Lower lobe of right lung (tissue), 2 donors: ENCODE results near the gene ITPKC. TPM values are rescaled to one million over a fixed set of nuclear protein-coding genes. Genes with fewer than 3 reads are reported as not detected.

Source experiments
- ATAC-seq, 2 donors: fragments of 200-7000 bp; cut with Tn5 transposase; one replicate each; pipeline ENCODE4 v1.9.1; 2020 to 2022; ENCODE audit warnings: mild to moderate bottlenecking in 2 of 2, moderate library complexity in 2 of 2
- DNase-seq: peaks from one replicate; pipeline ENCODE4 v3.0.0-alpha.2; 2020
- H3K27ac ChIP-seq: fragments of 200-600 bp; one replicate; pipeline ENCODE4 v1.8.0; 2022
- H3K27me3 ChIP-seq: fragments of 200-600 bp; one replicate; pipeline ENCODE4 v1.8.0; 2022; ENCODE audit warnings: low read depth
- H3K36me3 ChIP-seq: fragments of 200-600 bp; one replicate; pipeline ENCODE4 v1.8.0; 2022; ENCODE audit warnings: mild to moderate bottlenecking
- H3K4me1 ChIP-seq: fragments of 200-600 bp; one replicate; pipeline ENCODE4 v1.8.0; 2022
- H3K4me3 ChIP-seq: fragments of 200-600 bp; one replicate; pipeline ENCODE4 v1.8.0; 2022; ENCODE audit warnings: mild to moderate bottlenecking
- H3K9me3 ChIP-seq: fragments of 200-600 bp; one replicate; pipeline ENCODE4 v1.8.0; 2022
- CTCF ChIP-seq: fragments of 200-600 bp; IDR thresholded peaks from one replicate; pipeline ENCODE4 v1.8.0; 2022; ENCODE audit warnings: antibody characterized with exemption, mild to moderate bottlenecking
- intact Hi-C: fragments of 100-400 bp; cut with DNase I; formaldehyde crosslinking; loops from one replicate; pipeline ENCODE4 v1.11.0; 2022
- total RNA-seq: library from RNA; stranded (reverse); fragmentation: NEBNext Ultra II Directional; extraction: Animal tissue kit (Norgen Biotek cat#: 25700); gene quantifications from one replicate; pipeline ENCODE4 v1.2.1, GENCODE V29; 2021
- donor health status: DM: no; HTN: yes; CAD: no; lungs with severe emphysema.

ITPKC gene
- total RNA-seq, 1 donor from 2014 or later: 34.9 TPM

- ATAC-seq: no peak
These were observed 14.4 kb upstream of the ITPKC start for GRCh38 chr19:40702337-40703012.

GRCh38 chr19:40703029-40703755 lies 13.7 kb upstream of the ITPKC start:
- Histone ChIP-seq H3K27ac (no peak overlapping the region), H3K4me1 (no peaks in the 10 kb centered on the region), H3K4me3 (no peak overlapping the region), H3K27me3 (no peaks in the 10 kb centered on the region), H3K9me3 (no peaks in the 10 kb centered on the region), H3K36me3 (peaks cover 87% of the 10 kb centered on the region)
- no peak for DNase-seq
- no peak for ATAC-seq
- no peak for TF ChIP-seq CTCF
- intact Hi-C loops: no loop called here

More at GRCh38 chr19:40702337-40703012, 14.4 kb upstream of the ITPKC start:
- H3K4me1 ChIP-seq: no peaks in the 10 kb centered on the region
- no peak overlapping the region for H3K4me3 ChIP-seq
- no peak for DNase-seq
- no peak for TF ChIP-seq CTCF
- intact Hi-C loops: no loop called here
- no peaks in the 10 kb centered on the region for H3K9me3 ChIP-seq
- H3K27me3 ChIP-seq: no peaks in the 10 kb centered on the region
- no peak overlapping the region for H3K27ac ChIP-seq
- peaks cover 79% of the 10 kb centered on the region for H3K36me3 ChIP-seq

- H3K9me3 ChIP-seq: no peaks in the 10 kb centered on the region
- no peak for TF ChIP-seq CTCF
- no peak overlapping the region for H3K27ac ChIP-seq
- peaks cover 97% of the 10 kb centered on the region for H3K36me3 ChIP-seq
- no peaks in the 10 kb centered on the region for H3K4me1 ChIP-seq
- H3K4me3 ChIP-seq: no peak overlapping the region
- intact Hi-C loops: no loop called here
- no peaks in the 10 kb centered on the region for H3K27me3 ChIP-seq
- DNase-seq (no peak), ATAC-seq (no peak)
These were observed 12.2 kb upstream of the ITPKC start for GRCh38 chr19:40704491-40705361.

GRCh38 chr19:40705362-40705651 lies 11.6 kb upstream of the ITPKC start:
- DNase-seq (no peak), ATAC-seq (no peak)
- Histone ChIP-seq H3K4me3 (no peak overlapping the region), H3K36me3 (peaks cover 97% of the 10 kb centered on the region), H3K9me3 (no peaks in the 10 kb centered on the region), H3K27ac (no peak overlapping the region), H3K4me1 (no peaks in the 10 kb centered on the region), H3K27me3 (no peaks in the 10 kb centered on the region)
- intact Hi-C loops: no loop called here
- no peak for TF ChIP-seq CTCF

- Histone ChIP-seq H3K36me3 (peaks cover 98% of the 10 kb centered on the region), H3K27me3 (no peaks in the 10 kb centered on the region), H3K27ac (no peak overlapping the region), H3K9me3 (no peaks in the 10 kb centered on the region), H3K4me3 (no peak overlapping the region), H3K4me1 (no peaks in the 10 kb centered on the region)
- DNase-seq (no peak), ATAC-seq (no peak)
- TF ChIP-seq CTCF: no peak
- intact Hi-C loops: no loop called here
These were observed 10.8 kb upstream of the ITPKC start for GRCh38 chr19:40705950-40706619.
